ENCODE data around the gene CIITA.
A peak's percentile ranks its signal among the peaks of the same experiment; 100 is the strongest.

The CIITA gene

GRCh38 chr16:10918294-10919002, 41.4 kb downstream of the CIITA start:
- Histone ChIP-seq H3K4me1 (ENCODE audit: control extremely low read depth in 1 of 4, control insufficient read depth in 4 of 4, insufficient read depth in 4 of 4, low read length in 3 of 4) (peaks cover 0 to 6% (median 0%) of the 10 kb centered on the region in 4 experiments), H3K27me3 (replicated peaks in 2 of 5; ENCODE audit: control insufficient read depth in 4 of 5, insufficient read depth in 5 of 5, low read length in 4 of 5) (no peaks in the 10 kb centered on the region), H3K9me3 (ENCODE audit: control extremely low read depth in 1 of 5, control insufficient read depth in 4 of 5, insufficient read depth in 2 of 5, low read depth in 1 of 5, low read length in 4 of 5) (no peaks in the 10 kb centered on the region), H3K36me3 (ENCODE audit: control insufficient read depth in 4 of 4, insufficient read depth in 4 of 4, low read length in 3 of 4) (peaks cover 17 to 97% (median 56%) of the 10 kb centered on the region in 4 experiments), H3K27ac (ENCODE audit: insufficient read depth in 1 of 2, low read depth in 1 of 2, low read length in 2 of 2, poor library complexity in 1 of 2, severe bottlenecking in 2 of 2) (no peak overlapping the region), H3K4me3 (ENCODE audit: control insufficient read depth in 1 of 7, extremely low read depth in 1 of 7, insufficient read depth in 4 of 7, low read depth in 2 of 7, low read length in 6 of 7) (no peak overlapping the region)
- POLR2A ChIA-PET, result interaction anchor here (0.6 kb wide), 1 partner anchor 40 kb away, joined by 3 read pairs; no protein-coding TSS in a partner anchor
- whole genome bisulfite sequencing (ENCODE audit: insufficient coverage), result 64% methylated on average over 20 of the region's 21 CpGs
- peak; percentile 91 to 95 (median 91) for DNase-seq
- CTCF ChIA-PET, result interaction anchor here (0.6 to 3.6 kb wide), 31 partner anchors 8 to 414 kb away, joined by 3 to 17 read pairs (median 6); partner anchors contain the start of gene NUBP1

- no peaks in the 10 kb centered on the region for H3K9me3 ChIP-seq (ENCODE audit: control extremely low read depth in 1 of 5, control insufficient read depth in 4 of 5, insufficient read depth in 2 of 5, low read depth in 1 of 5, low read length in 4 of 5)
- ChIA-PET POLR2A (no interaction called here), CTCF (interaction anchor here (0.6 to 3.6 kb wide), 28 partner anchors 8 to 415 kb away, joined by 3 to 17 read pairs (median 6); partner anchors contain the start of gene NUBP1)
- H3K36me3 ChIP-seq (ENCODE audit: control insufficient read depth in 4 of 4, insufficient read depth in 4 of 4, low read length in 3 of 4), result peaks cover 17 to 97% (median 57%) of the 10 kb centered on the region in 4 experiments
- no peak for DNase-seq
- H3K4me1 ChIP-seq (ENCODE audit: control extremely low read depth in 1 of 4, control insufficient read depth in 4 of 4, insufficient read depth in 4 of 4, low read length in 3 of 4), result peaks cover 0 to 6% (median 0%) of the 10 kb centered on the region in 4 experiments
- H3K27me3 ChIP-seq (replicated peaks in 2 of 5; ENCODE audit: control insufficient read depth in 4 of 5, insufficient read depth in 5 of 5, low read length in 4 of 5), result no peaks in the 10 kb centered on the region
- H3K4me3 ChIP-seq (ENCODE audit: control insufficient read depth in 1 of 7, extremely low read depth in 1 of 7, insufficient read depth in 4 of 7, low read depth in 2 of 7, low read length in 6 of 7), result no peak overlapping the region
- WGBS (ENCODE audit: insufficient coverage), result 60% methylated on average over 1 of the region's 7 CpGs
- H3K27ac ChIP-seq (ENCODE audit: insufficient read depth in 1 of 2, low read depth in 1 of 2, low read length in 2 of 2, poor library complexity in 1 of 2, severe bottlenecking in 2 of 2), result no peak overlapping the region
Observed at GRCh38 chr16:10919003-10919351, 42.0 kb downstream of the CIITA start.

- no peaks in the 10 kb centered on the region for H3K27me3 ChIP-seq (replicated peaks in 2 of 5; ENCODE audit: control insufficient read depth in 4 of 5, insufficient read depth in 5 of 5, low read length in 4 of 5)
- peaks cover 0 to 6% (median 0%) of the 10 kb centered on the region in 4 experiments for H3K4me1 ChIP-seq (ENCODE audit: control extremely low read depth in 1 of 4, control insufficient read depth in 4 of 4, insufficient read depth in 4 of 4, low read length in 3 of 4)
- ChIA-PET POLR2A (interaction anchor here (0.7 kb wide), 1 partner anchor 186 kb away, joined by 3 read pairs; no protein-coding TSS in a partner anchor), CTCF (interaction anchor here (1.2 to 3.1 kb wide), 3 partner anchors 11 to 406 kb away, joined by 5 to 17 read pairs (median 8); no protein-coding TSS in a partner anchor)
- peaks cover 0 to 3% (median 0%) of the 10 kb centered on the region in 5 experiments for H3K9me3 ChIP-seq (ENCODE audit: control extremely low read depth in 1 of 5, control insufficient read depth in 4 of 5, insufficient read depth in 2 of 5, low read depth in 1 of 5, low read length in 4 of 5)
- 98% methylated on average over 15 of the region's 15 CpGs for WGBS (ENCODE audit: insufficient coverage)
- no peak for DNase-seq
- no peak overlapping the region for H3K4me3 ChIP-seq (ENCODE audit: control insufficient read depth in 1 of 7, extremely low read depth in 1 of 7, insufficient read depth in 4 of 7, low read depth in 2 of 7, low read length in 6 of 7)
- peaks cover 14 to 95% (median 58%) of the 10 kb centered on the region in 4 experiments for H3K36me3 ChIP-seq (ENCODE audit: control insufficient read depth in 4 of 4, insufficient read depth in 4 of 4, low read length in 3 of 4)
- no peak overlapping the region for H3K27ac ChIP-seq (ENCODE audit: insufficient read depth in 1 of 2, low read depth in 1 of 2, low read length in 2 of 2, poor library complexity in 1 of 2, severe bottlenecking in 2 of 2)
Observed at GRCh38 chr16:10920726-10921427, 43.9 kb downstream of the CIITA start.

- Histone ChIP-seq H3K9me3 (ENCODE audit: control extremely low read depth in 1 of 5, control insufficient read depth in 4 of 5, insufficient read depth in 2 of 5, low read depth in 1 of 5, low read length in 4 of 5) (peaks cover 0 to 3% (median 0%) of the 10 kb centered on the region in 5 experiments), H3K27ac (ENCODE audit: insufficient read depth in 1 of 2, low read depth in 1 of 2, low read length in 2 of 2, poor library complexity in 1 of 2, severe bottlenecking in 2 of 2) (no peak overlapping the region), H3K4me1 (ENCODE audit: control extremely low read depth in 1 of 4, control insufficient read depth in 4 of 4, insufficient read depth in 4 of 4, low read length in 3 of 4) (peaks cover 0 to 6% (median 0%) of the 10 kb centered on the region in 4 experiments), H3K4me3 (ENCODE audit: control insufficient read depth in 1 of 7, extremely low read depth in 1 of 7, insufficient read depth in 4 of 7, low read depth in 2 of 7, low read length in 6 of 7) (no peak overlapping the region), H3K27me3 (replicated peaks in 2 of 5; ENCODE audit: control insufficient read depth in 4 of 5, insufficient read depth in 5 of 5, low read length in 4 of 5) (no peaks in the 10 kb centered on the region), H3K36me3 (ENCODE audit: control insufficient read depth in 4 of 4, insufficient read depth in 4 of 4, low read length in 3 of 4) (peaks cover 16 to 93% (median 55%) of the 10 kb centered on the region in 4 experiments)
- ChIA-PET POLR2A (no interaction called here), CTCF (interaction anchor here (1.0 to 3.1 kb wide), 5 partner anchors 10 to 407 kb away, joined by 3 to 8 read pairs (median 4); no protein-coding TSS in a partner anchor)
- 100% methylated on average over 2 of the region's 10 CpGs for WGBS (ENCODE audit: insufficient coverage)
- no peak for DNase-seq
Observed at GRCh38 chr16:10921536-10922327, 44.7 kb downstream of the CIITA start.

GRCh38 chr16:10922328-10923145, 45.5 kb downstream of the CIITA start:
- no peak overlapping the region for H3K27ac ChIP-seq (ENCODE audit: insufficient read depth in 1 of 2, low read depth in 1 of 2, low read length in 2 of 2, poor library complexity in 1 of 2, severe bottlenecking in 2 of 2)
- no peak for DNase-seq
- POLR2A ChIA-PET, result interaction anchor here (0.6 kb wide), 1 partner anchor 165 kb away, joined by 8 read pairs; no protein-coding TSS in a partner anchor
- H3K36me3 ChIP-seq (ENCODE audit: control insufficient read depth in 4 of 4, insufficient read depth in 4 of 4, low read length in 3 of 4), result peaks cover 18 to 94% (median 60%) of the 10 kb centered on the region in 4 experiments
- CTCF ChIA-PET, result interaction anchor here (1.0 to 3.1 kb wide), 6 partner anchors 9 to 408 kb away, joined by 3 to 8 read pairs (median 4); no protein-coding TSS in a partner anchor
- peaks cover 0 to 6% (median 0%) of the 10 kb centered on the region in 4 experiments for H3K4me1 ChIP-seq (ENCODE audit: control extremely low read depth in 1 of 4, control insufficient read depth in 4 of 4, insufficient read depth in 4 of 4, low read length in 3 of 4)
- peaks cover 0 to 3% (median 0%) of the 10 kb centered on the region in 5 experiments for H3K9me3 ChIP-seq (ENCODE audit: control extremely low read depth in 1 of 5, control insufficient read depth in 4 of 5, insufficient read depth in 2 of 5, low read depth in 1 of 5, low read length in 4 of 5)
- H3K27me3 ChIP-seq (replicated peaks in 2 of 5; ENCODE audit: control insufficient read depth in 4 of 5, insufficient read depth in 5 of 5, low read length in 4 of 5), result no peaks in the 10 kb centered on the region
- no peak overlapping the region for H3K4me3 ChIP-seq (ENCODE audit: control insufficient read depth in 1 of 7, extremely low read depth in 1 of 7, insufficient read depth in 4 of 7, low read depth in 2 of 7, low read length in 6 of 7)
- 97% methylated on average over 10 of the region's 14 CpGs for WGBS (ENCODE audit: insufficient coverage)

- Histone ChIP-seq H3K4me3 (ENCODE audit: control insufficient read depth in 1 of 7, extremely low read depth in 1 of 7, insufficient read depth in 4 of 7, low read depth in 2 of 7, low read length in 6 of 7) (no peak overlapping the region), H3K36me3 (ENCODE audit: control insufficient read depth in 4 of 4, insufficient read depth in 4 of 4, low read length in 3 of 4) (peaks cover 21 to 94% (median 62%) of the 10 kb centered on the region in 4 experiments), H3K27ac (ENCODE audit: insufficient read depth in 1 of 2, low read depth in 1 of 2, low read length in 2 of 2, poor library complexity in 1 of 2, severe bottlenecking in 2 of 2) (no peak overlapping the region), H3K9me3 (ENCODE audit: control extremely low read depth in 1 of 5, control insufficient read depth in 4 of 5, insufficient read depth in 2 of 5, low read depth in 1 of 5, low read length in 4 of 5) (peaks cover 0 to 3% (median 0%) of the 10 kb centered on the region in 5 experiments), H3K27me3 (replicated peaks in 2 of 5; ENCODE audit: control insufficient read depth in 4 of 5, insufficient read depth in 5 of 5, low read length in 4 of 5) (no peaks in the 10 kb centered on the region), H3K4me1 (ENCODE audit: control extremely low read depth in 1 of 4, control insufficient read depth in 4 of 4, insufficient read depth in 4 of 4, low read length in 3 of 4) (peaks cover 0 to 6% (median 0%) of the 10 kb centered on the region in 4 experiments)
- ChIA-PET POLR2A (interaction anchor here (0.6 kb wide), 1 partner anchor 165 kb away, joined by 8 read pairs; no protein-coding TSS in a partner anchor), CTCF (interaction anchor here (1.0 to 3.1 kb wide), 5 partner anchors 8 to 408 kb away, joined by 3 to 8 read pairs (median 5); no protein-coding TSS in a partner anchor)
- 96% methylated on average over 7 of the region's 10 CpGs for WGBS (ENCODE audit: insufficient coverage)
- no peak for DNase-seq
Observed at GRCh38 chr16:10923146-10923649, 46.2 kb downstream of the CIITA start.
